Prostate gland (tissue), 2 donors: ENCODE data around the gene ZBTB5. TPM values are rescaled to one million over a fixed set of nuclear protein-coding genes. Genes with fewer than 3 reads are reported as not detected.
"Not testable (repeated sequence)": the region's sequence is repeated elsewhere in the genome, so short reads cannot be mapped to it uniquely, and the experiment has no call there.

ENCODE experiments used
- DNase-seq: peaks from one replicate; pipeline ENCODE4 v3.0.0-alpha.2; 2019; ENCODE audit warnings: low spot score
- H3K27ac ChIP-seq, 2 donors: fragments of 200-600 bp; sonication (generic); 2 replicates each; pipeline ENCODE4 v1.5.1; 2017 to 2019
- H3K27me3 ChIP-seq: fragments of 200-600 bp; sonication (generic); replicated peaks from 2 replicates; pipeline ENCODE4 v1.5.1; 2019; ENCODE audit not compliant: insufficient read depth
- H3K36me3 ChIP-seq, 2 donors: fragments of 200-600 bp; sonication (generic); 1 replicate in 1 of 2; 2 replicates in 1 of 2; pipeline versions ENCODE4 v1.5.1 to v1.8.1; 2017 to 2019
- H3K4me1 ChIP-seq: fragments of 200-600 bp; sonication (generic); replicated peaks from 2 replicates; pipeline ENCODE4 v1.5.1; 2019
- H3K4me3 ChIP-seq, 2 donors: fragments of 200-600 bp; sonication (generic); 2 replicates each; pipeline ENCODE4 v1.5.1; 2017 to 2019
- H3K9me3 ChIP-seq: fragments of 200-600 bp; sonication (generic); 2 replicates; pipeline ENCODE4 v1.5.1; 2017
- POLR2A ChIP-seq: fragments of 450-650 bp; IDR thresholded peaks from one replicate; pipeline ENCODE4 v1.6.1; 2016; ENCODE audit warnings: antibody characterized with exemption, mild to moderate bottlenecking
- POLR2AphosphoS5 ChIP-seq: sonication (generic); formaldehyde crosslinking; IDR thresholded peaks from one replicate; pipeline ENCODE4 v1.6.1; 2017; ENCODE audit warnings: antibody characterized with exemption
- WGBS: methylation state at CpG from one replicate; pipeline ENCODE4 v1.1.5; 2018; 5-methylcytosine and 5-hydroxymethylcytosine counted together
- intact Hi-C: fragments of 100-400 bp; cut with DNase I; formaldehyde crosslinking; loops from one replicate; pipeline ENCODE4 v1.14.2; 2022
- total RNA-seq, 2 donors: library from RNA; depleted of rRNA; stranded (reverse); fragments of >200 nt; gene quantifications; one replicate each; pipeline ENCODE4 v1.1.0, GENCODE V29; 2016
- TF ChIP-seq, protein P1 (sequence below), 4 experiments: fragments of 200-600 bp in 2 of 4; fragments of 450-650 bp in 2 of 4; sonication (generic) in 2 of 4; IDR thresholded peaks; 1 replicate in 3 of 4; 2 replicates in 1 of 4; pipeline ENCODE4 v1.5.1; 2016 to 2019; ENCODE audit warnings: antibody characterized with exemption in 4 of 4, mild to moderate bottlenecking in 2 of 4, moderate library complexity in 2 of 4

Gene ZBTB5
- total RNA-seq, 2 donors from 2014 or later: 17.8 to 26.6 TPM

DNA sequence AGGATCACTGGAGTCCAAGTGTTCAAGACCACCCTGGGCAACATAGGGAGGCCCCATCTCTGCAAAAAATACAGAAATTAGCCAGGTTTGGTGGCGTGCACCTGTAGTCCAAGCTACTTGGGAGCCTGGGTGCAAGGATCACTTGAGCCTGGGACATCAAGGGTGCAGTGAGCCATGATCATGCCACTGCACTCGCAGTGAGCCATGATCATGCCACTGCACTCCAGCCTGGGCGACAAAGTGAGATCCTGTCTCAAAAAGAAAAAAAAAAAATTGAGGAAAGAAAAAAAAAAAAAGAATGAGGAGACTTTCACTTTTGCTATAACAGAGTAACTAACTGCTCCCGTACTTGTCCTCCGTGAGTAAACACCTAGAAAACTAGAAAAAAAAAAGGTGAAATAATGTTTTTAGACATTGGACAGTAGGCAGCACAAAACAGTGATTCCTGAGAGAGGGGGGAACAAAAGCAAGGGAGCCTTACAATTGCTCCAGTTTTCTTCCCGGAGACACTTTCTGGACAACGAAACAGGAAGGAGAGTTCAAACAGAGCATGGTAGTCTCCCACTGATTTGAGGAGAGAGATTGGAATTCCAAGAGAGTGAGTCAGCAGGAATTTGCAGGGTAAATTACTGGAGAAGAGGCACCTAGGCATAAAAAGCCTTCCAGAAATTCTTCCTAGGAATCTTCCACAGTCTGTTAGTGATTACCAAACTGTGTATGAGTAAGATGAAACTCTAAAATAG lies 6.9 kb upstream of the ZBTB5 start:
- 16% methylated on average over 7 of the region's 7 CpGs for WGBS

DNA sequence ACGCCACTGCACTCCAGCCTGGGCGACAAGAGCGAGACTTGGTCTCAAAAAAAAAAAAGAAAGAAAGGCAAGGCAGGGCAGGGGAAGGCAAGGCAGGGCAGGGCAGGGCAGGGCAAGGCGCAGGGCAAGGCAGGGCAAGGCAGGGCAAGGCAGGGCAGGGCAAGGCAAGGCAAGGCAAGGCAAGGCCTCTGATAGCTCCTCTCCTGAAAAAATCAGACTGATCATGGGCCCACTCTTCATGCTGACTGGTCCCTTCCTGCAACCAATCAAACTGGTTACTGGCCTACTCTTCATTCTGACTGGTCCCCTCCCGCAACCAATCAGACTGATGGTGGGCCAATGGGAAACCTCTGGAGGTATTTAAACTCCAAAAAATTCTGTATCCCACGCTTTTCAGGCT lies 3.4 kb upstream of the ZBTB5 start:
- TF ChIP-seq, protein P1, sequence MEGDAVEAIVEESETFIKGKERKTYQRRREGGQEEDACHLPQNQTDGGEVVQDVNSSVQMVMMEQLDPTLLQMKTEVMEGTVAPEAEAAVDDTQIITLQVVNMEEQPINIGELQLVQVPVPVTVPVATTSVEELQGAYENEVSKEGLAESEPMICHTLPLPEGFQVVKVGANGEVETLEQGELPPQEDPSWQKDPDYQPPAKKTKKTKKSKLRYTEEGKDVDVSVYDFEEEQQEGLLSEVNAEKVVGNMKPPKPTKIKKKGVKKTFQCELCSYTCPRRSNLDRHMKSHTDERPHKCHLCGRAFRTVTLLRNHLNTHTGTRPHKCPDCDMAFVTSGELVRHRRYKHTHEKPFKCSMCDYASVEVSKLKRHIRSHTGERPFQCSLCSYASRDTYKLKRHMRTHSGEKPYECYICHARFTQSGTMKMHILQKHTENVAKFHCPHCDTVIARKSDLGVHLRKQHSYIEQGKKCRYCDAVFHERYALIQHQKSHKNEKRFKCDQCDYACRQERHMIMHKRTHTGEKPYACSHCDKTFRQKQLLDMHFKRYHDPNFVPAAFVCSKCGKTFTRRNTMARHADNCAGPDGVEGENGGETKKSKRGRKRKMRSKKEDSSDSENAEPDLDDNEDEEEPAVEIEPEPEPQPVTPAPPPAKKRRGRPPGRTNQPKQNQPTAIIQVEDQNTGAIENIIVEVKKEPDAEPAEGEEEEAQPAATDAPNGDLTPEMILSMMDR (IDR thresholded peaks at IDR 0.05): no peak
- TF ChIP-seq POLR2AphosphoS5: no peak
- TF ChIP-seq POLR2A: no peak
- intact Hi-C loops: loop anchor here (10.0 kb wide), 2 partner anchors 54 to 344 kb away; partner anchors contain the start of gene ZCCHC7
- WGBS: 93% methylated on average over 6 of the region's 6 CpGs
- Histone ChIP-seq H3K36me3 (no peaks in the 10 kb centered on the region), H3K27ac (no peak overlapping the region), H3K9me3 (no peaks in the 10 kb centered on the region), H3K4me1 (no peaks in the 10 kb centered on the region), H3K4me3 (no peak overlapping the region), H3K27me3 (no peaks in the 10 kb centered on the region)
- no peak for DNase-seq

More for the DNA sequence above, 6.9 kb upstream of the ZBTB5 start:
- Histone ChIP-seq H3K36me3 (no peaks in the 10 kb centered on the region), H3K9me3 (no peaks in the 10 kb centered on the region), H3K4me1 (no peaks in the 10 kb centered on the region), H3K27ac (peak overlapping the region; percentile 69 to 74), H3K27me3 (no peaks in the 10 kb centered on the region), H3K4me3 (peak overlapping the region; percentile 13 to 22)
- TF ChIP-seq POLR2A (no peak), POLR2AphosphoS5 (peak; percentile 70)
- DNase-seq: peak; percentile 35
- intact Hi-C loops: no loop called here

DNA sequence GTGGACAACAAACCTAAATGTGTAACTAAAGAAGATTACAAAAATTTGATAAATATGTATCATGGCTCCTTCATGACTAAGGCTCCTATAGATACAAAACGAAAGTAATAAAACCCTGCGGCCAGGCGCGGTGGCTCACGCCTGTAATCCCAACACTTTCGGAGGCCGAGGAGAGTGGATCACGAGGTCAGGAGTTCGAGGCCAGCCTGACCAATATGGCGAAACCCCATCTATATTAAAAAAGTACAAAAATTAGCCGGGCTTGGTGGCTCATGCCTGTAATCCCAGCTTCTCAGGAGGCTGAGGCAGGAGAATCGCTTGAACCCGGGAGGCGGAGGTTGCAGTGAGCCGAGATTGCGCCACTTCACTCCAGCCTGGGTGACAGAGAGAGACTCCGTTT lies 2.3 kb upstream of the ZBTB5 start:
- H3K27me3 ChIP-seq, H3K36me3 ChIP-seq, H3K27ac ChIP-seq, H3K4me3 ChIP-seq, H3K9me3 ChIP-seq, H3K4me1 ChIP-seq, DNase-seq: not testable (repeated sequence)
- intact Hi-C loops: loop anchor here (10.0 kb wide), 2 partner anchors 53 to 343 kb away; partner anchors contain the start of gene ZCCHC7
- WGBS: 95% methylated on average over 17 of the region's 17 CpGs

DNA sequence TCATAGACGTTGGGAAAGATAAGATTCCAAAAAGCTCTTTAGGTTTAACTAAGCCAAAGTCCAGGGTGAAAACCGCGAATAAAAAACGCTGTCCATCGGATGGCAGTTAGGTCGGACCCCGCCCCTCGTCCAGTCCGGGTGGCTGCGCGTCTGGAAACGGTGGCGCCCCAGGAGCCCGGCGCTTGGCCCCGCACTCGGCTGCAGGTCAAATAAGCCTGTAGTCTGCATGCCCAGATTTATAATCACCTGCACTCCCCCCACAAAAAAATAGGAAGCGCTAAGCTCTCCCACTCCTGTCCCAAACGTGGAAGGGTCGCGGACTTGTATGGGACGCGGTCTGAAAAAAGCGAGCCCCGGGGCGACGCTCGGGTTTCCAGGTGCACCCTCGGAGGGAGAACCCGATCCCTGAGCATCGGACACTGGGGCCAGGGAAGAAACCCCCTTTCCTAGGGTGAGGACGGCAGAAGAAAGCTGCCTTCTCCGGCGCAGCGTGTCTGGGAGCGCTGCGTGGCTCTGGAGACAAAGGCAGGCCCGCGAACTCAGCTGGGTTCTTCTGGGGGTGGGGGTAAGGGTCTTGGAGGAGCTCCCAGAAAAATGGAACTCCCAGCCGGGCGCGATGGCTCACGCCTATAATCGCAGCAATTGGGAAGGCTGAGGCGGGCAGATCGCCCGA lies 923 bp upstream of the ZBTB5 start:
- no peaks in the 10 kb centered on the region for H3K4me1 ChIP-seq
- no peaks in the 10 kb centered on the region for H3K9me3 ChIP-seq
- TF ChIP-seq, protein P1 (IDR thresholded peaks at IDR 0.05): no peak
- TF ChIP-seq POLR2AphosphoS5 (no peak), POLR2A (no peak)
- intact Hi-C loops: loop anchor here (10.0 kb wide), 2 partner anchors 51 to 341 kb away; partner anchors contain the start of gene ZCCHC7
- WGBS: under 1% methylated on average over 47 of the region's 47 CpGs
- no peaks in the 10 kb centered on the region for H3K36me3 ChIP-seq
- peak overlapping the region; percentile 97 to 99 for H3K27ac ChIP-seq
- no peaks in the 10 kb centered on the region for H3K27me3 ChIP-seq
- peak overlapping the region; percentile 74 to 80 for H3K4me3 ChIP-seq
- peak; percentile 43 for DNase-seq

DNA sequence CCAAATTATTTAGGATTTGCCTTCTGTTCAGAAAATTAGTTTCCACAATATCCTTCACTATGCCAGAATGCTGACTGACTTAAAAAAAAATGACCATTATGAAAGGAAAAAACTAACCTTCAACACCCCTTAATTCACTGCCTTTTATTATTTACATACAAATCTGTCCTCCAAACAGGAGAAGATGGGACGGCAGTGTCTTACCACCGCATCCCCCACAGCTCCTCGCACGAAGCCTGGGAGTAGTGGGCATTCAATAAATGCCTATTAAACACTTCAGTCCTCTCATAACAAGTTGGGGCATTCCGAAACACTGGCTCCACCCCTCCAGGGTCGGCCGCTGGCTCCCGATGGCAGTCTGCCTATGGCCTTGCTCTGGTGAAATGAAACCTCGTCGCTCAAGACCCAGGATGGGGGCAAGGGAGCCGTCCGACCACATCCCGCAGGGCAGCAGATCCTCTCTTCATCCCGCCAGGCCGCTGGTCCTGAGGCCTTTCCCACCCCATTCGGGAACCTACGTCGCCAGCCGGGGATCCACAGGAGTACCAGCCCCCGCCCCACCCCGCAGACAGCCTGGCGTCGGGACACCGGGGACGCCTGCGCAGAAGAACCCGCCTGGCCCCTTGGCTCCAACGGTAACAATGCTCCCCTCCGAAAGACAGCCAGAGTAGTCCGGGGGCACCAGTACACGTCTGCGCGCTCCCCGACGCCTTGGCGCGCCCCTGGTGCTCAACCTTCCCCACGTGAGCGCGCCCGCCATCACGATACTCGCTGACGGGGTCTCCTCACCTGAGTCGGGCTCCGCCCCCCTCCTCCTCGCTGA lies 613 bp downstream of the ZBTB5 start:
- H3K27ac ChIP-seq: peak overlapping the region; percentile 97 to 99
- under 1% methylated on average over 47 of the region's 47 CpGs for WGBS
- intact Hi-C loops: loop anchor here (10.0 kb wide), 2 partner anchors 50 to 340 kb away; partner anchors contain the start of gene ZCCHC7

More for the DNA sequence above, 613 bp downstream of the ZBTB5 start:
- no peaks in the 10 kb centered on the region for H3K4me1 ChIP-seq
- H3K27me3 ChIP-seq: no peaks in the 10 kb centered on the region
- TF ChIP-seq POLR2A: peak; percentile 53
- TF ChIP-seq POLR2AphosphoS5: peak; percentile 54
- TF ChIP-seq, protein P1 (IDR thresholded peaks at IDR 0.05): peak in 1 of 4 experiments; percentile 18
- peak overlapping the region; percentile 74 to 80 for H3K4me3 ChIP-seq
- no peaks in the 10 kb centered on the region for H3K36me3 ChIP-seq
- DNase-seq: peak; percentile 77
- no peaks in the 10 kb centered on the region for H3K9me3 ChIP-seq
